GM23338 (cell line): ENCODE results near the gene JAZF1. TPM values are rescaled to one million over a fixed set of nuclear protein-coding genes. Genes with fewer than 3 reads are reported as not detected.

Source experiments
- ATAC-seq: fragments of 200-7000 bp; cut with Tn5 transposase; 3 replicates; pipeline ENCODE4 v1.9.1; 2020
- DNase-seq: peaks from one replicate; pipeline ENCODE4 v3.0.0-alpha.2; 2015; ENCODE audit warnings: low spot score
- H2AFZ ChIP-seq: fragments of 200-600 bp; sonication (generic); 2 replicates; pipeline ENCODE4 v1.8.0; 2016; ENCODE audit warnings: antibody characterized with exemption, mild to moderate bottlenecking, moderate library complexity
- H3F3A ChIP-seq: fragments of 200-600 bp; sonication (generic); replicated peaks from 2 replicates; pipeline ENCODE4 v1.8.0; 2017; ENCODE audit warnings: antibody characterized with exemption, mixed run types, low read depth
- H3K27ac ChIP-seq: fragments of 200-600 bp; sonication (generic); 2 replicates; pipeline ENCODE4 v1.6.1; 2016; ENCODE audit warnings: low read depth
- H3K27me3 ChIP-seq: fragments of 200-600 bp; sonication (generic); 2 replicates; pipeline ENCODE4 v1.8.0; 2016; ENCODE audit warnings: mild to moderate bottlenecking, mixed run types, moderate library complexity; ENCODE audit not compliant: insufficient read depth
- H3K36me3 ChIP-seq: fragments of 200-600 bp; sonication (generic); 2 replicates; pipeline ENCODE4 v1.8.0; 2016; ENCODE audit warnings: mild to moderate bottlenecking; ENCODE audit not compliant: insufficient read depth
- H3K4me1 ChIP-seq: fragments of 200-600 bp; sonication (generic); 2 replicates; pipeline ENCODE4 v1.8.0; 2016; ENCODE audit warnings: mild to moderate bottlenecking, moderate library complexity; ENCODE audit not compliant: insufficient read depth
- H3K4me2 ChIP-seq: fragments of 200-600 bp; sonication (generic); 2 replicates; pipeline ENCODE4 v1.7.1; 2017; ENCODE audit warnings: mixed run types
- H3K4me3 ChIP-seq: fragments of 200-600 bp; sonication (generic); 2 replicates; pipeline ENCODE4 v1.6.1; 2016; ENCODE audit warnings: mixed run types
- H3K79me2 ChIP-seq: fragments of 200-600 bp; sonication (generic); replicated peaks from 2 replicates; pipeline ENCODE4 v1.8.0; 2017; ENCODE audit warnings: mild to moderate bottlenecking; ENCODE audit not compliant: insufficient read depth
- H3K9me2 ChIP-seq: fragments of 200-600 bp; sonication (generic); 2 replicates; pipeline ENCODE4 v1.8.0; 2017; ENCODE audit not compliant: insufficient read depth
- H4K20me1 ChIP-seq: fragments of 200-600 bp; sonication (generic); replicated peaks from 2 replicates; pipeline ENCODE4 v1.8.0; 2017; ENCODE audit warnings: mild to moderate bottlenecking; ENCODE audit not compliant: insufficient read depth
- H3K27ac Mint-ChIP-seq: 2 replicates; pipeline ENCODE4 v1.8.0; 2020; ENCODE audit warnings: inconsistent platforms, mild to moderate bottlenecking, moderate library complexity, mixed read lengths
- H3K27me3 Mint-ChIP-seq: 3 replicates; pipeline ENCODE4 v1.8.0; 2022; ENCODE audit warnings: low read depth, mild to moderate bottlenecking, moderate library complexity, mixed read lengths, inconsistent platforms; ENCODE audit not compliant: insufficient read depth, poor library complexity
- H3K36me3 Mint-ChIP-seq: 3 replicates; pipeline ENCODE4 v1.8.0; 2021; ENCODE audit warnings: low read depth, mild to moderate bottlenecking, inconsistent platforms, moderate library complexity, mixed read lengths
- H3K4me1 Mint-ChIP-seq: 3 replicates; pipeline ENCODE4 v1.8.0; 2020; ENCODE audit warnings: mild to moderate bottlenecking, inconsistent platforms, mixed read lengths
- H3K4me3 Mint-ChIP-seq: 3 replicates; pipeline ENCODE4 v1.8.0; 2021; ENCODE audit warnings: moderate library complexity, mild to moderate bottlenecking, inconsistent platforms, mixed read lengths
- H3K9me3 Mint-ChIP-seq: 3 replicates; pipeline ENCODE4 v1.8.0; 2020; ENCODE audit warnings: moderate library complexity, mild to moderate bottlenecking, inconsistent platforms, mixed read lengths
- CREB1 ChIP-seq: fragments of 250-450 bp; sonication (Bioruptor Pico); IDR thresholded peaks from 2 replicates; pipeline ENCODE4 v1.5.0; 2020; ENCODE audit warnings: low read depth, mild to moderate bottlenecking, moderate library complexity
- ETS1 ChIP-seq: IDR thresholded peaks from 2 replicates; pipeline ENCODE4 v1.6.1; 2016; ENCODE audit warnings: antibody characterized with exemption
- EZH2 ChIP-seq: fragments of 200-600 bp; sonication (generic); IDR thresholded peaks from one replicate; pipeline ENCODE4 v1.8.0; 2017; ENCODE audit warnings: antibody characterized with exemption, mild to moderate bottlenecking, low read depth; ENCODE audit not compliant: unreplicated experiment
- EZH2phosphoT487 ChIP-seq: fragments of 200-600 bp; sonication (generic); IDR thresholded peaks from one replicate; pipeline ENCODE4 v1.8.1; 2018; ENCODE audit warnings: antibody characterized with exemption; ENCODE audit not compliant: unreplicated experiment
- JUNB ChIP-seq: IDR thresholded peaks from one replicate; pipeline ENCODE4 v1.6.1; 2016; ENCODE audit warnings: antibody characterized with exemption; ENCODE audit not compliant: unreplicated experiment
- NANOG ChIP-seq: IDR thresholded peaks from 2 replicates; pipeline ENCODE4 v1.6.1; 2016; ENCODE audit warnings: antibody characterized with exemption, borderline replicate concordance
- POLR2AphosphoS5 ChIP-seq: IDR thresholded peaks from 2 replicates; pipeline ENCODE4 v1.6.1; 2016; ENCODE audit warnings: antibody characterized with exemption, low read depth
- STAT1 ChIP-seq: IDR thresholded peaks from one replicate; pipeline ENCODE4 v1.6.1; 2016; ENCODE audit warnings: antibody characterized with exemption; ENCODE audit not compliant: unreplicated experiment
- ZNF114 ChIP-seq: fragments of 250-450 bp; sonication (Bioruptor Pico); IDR thresholded peaks from 2 replicates; pipeline ENCODE4 v1.5.0; 2020; ENCODE audit warnings: mild to moderate bottlenecking, moderate library complexity
- ZNF331 ChIP-seq: fragments of 250-450 bp; sonication (Bioruptor Pico); IDR thresholded peaks from 2 replicates; pipeline ENCODE4 v1.5.0; 2020; ENCODE audit warnings: low read depth, mild to moderate bottlenecking, moderate library complexity
- polyA plus RNA-seq: library from polyadenylated mRNA; unstranded; fragments of >200 nt; fragmentation: Nextera tagmentation; extraction: Ambion mirVana; gene quantifications from 2 replicates; pipeline ENCODE4 v1.2.1, GENCODE V29; 2016
- total RNA-seq: library from RNA; depleted of rRNA; stranded (reverse); fragments of >200 nt; shearing (Covaris generic); gene quantifications from 2 replicates; pipeline ENCODE4 v1.2.3, GENCODE V29; 2014
- TF ChIP-seq, protein P1 (sequence below), 2 experiments: fragments of 200-600 bp in 1 of 2; sonication (generic) in 1 of 2; conservative IDR thresholded peaks; 2 replicates each; pipeline versions ENCODE4 v1.5.1 to v1.6.1; 2016 to 2017; ENCODE audit warnings: antibody characterized with exemption in 2 of 2, low read depth in 2 of 2, mild to moderate bottlenecking in 2 of 2, moderate library complexity in 1 of 2
- TF ChIP-seq, protein P2 (sequence below): fragments of 250-450 bp; sonication (Bioruptor Pico); IDR thresholded peaks from 2 replicates; pipeline ENCODE4 v1.5.0; 2020; ENCODE audit warnings: mild to moderate bottlenecking, moderate library complexity
- TF ChIP-seq, protein P3 (sequence below): IDR thresholded peaks from one replicate; pipeline ENCODE4 v1.6.1; 2018; ENCODE audit warnings: antibody characterized with exemption; ENCODE audit not compliant: unreplicated experiment

JAZF1 gene
- total and polyA plus RNA-seq, 2 experiments from 2014 or later = 12.2 to 22.2 TPM

- ATAC-seq (no peak), DNase-seq (no peak)
- no peaks in the 10 kb centered on the region for H3K36me3 ChIP-seq
- TF ChIP-seq EZH2 = no peak
- TF ChIP-seq, protein P1, sequence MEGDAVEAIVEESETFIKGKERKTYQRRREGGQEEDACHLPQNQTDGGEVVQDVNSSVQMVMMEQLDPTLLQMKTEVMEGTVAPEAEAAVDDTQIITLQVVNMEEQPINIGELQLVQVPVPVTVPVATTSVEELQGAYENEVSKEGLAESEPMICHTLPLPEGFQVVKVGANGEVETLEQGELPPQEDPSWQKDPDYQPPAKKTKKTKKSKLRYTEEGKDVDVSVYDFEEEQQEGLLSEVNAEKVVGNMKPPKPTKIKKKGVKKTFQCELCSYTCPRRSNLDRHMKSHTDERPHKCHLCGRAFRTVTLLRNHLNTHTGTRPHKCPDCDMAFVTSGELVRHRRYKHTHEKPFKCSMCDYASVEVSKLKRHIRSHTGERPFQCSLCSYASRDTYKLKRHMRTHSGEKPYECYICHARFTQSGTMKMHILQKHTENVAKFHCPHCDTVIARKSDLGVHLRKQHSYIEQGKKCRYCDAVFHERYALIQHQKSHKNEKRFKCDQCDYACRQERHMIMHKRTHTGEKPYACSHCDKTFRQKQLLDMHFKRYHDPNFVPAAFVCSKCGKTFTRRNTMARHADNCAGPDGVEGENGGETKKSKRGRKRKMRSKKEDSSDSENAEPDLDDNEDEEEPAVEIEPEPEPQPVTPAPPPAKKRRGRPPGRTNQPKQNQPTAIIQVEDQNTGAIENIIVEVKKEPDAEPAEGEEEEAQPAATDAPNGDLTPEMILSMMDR (conservative IDR thresholded peaks at IDR 0.05; ENCODE audit: low read depth in 2 of 2) = no peak
- TF ChIP-seq EZH2phosphoT487 = no peak
- no peak for TF ChIP-seq STAT1
- no peak for TF ChIP-seq ZNF331
- TF ChIP-seq, protein P2, sequence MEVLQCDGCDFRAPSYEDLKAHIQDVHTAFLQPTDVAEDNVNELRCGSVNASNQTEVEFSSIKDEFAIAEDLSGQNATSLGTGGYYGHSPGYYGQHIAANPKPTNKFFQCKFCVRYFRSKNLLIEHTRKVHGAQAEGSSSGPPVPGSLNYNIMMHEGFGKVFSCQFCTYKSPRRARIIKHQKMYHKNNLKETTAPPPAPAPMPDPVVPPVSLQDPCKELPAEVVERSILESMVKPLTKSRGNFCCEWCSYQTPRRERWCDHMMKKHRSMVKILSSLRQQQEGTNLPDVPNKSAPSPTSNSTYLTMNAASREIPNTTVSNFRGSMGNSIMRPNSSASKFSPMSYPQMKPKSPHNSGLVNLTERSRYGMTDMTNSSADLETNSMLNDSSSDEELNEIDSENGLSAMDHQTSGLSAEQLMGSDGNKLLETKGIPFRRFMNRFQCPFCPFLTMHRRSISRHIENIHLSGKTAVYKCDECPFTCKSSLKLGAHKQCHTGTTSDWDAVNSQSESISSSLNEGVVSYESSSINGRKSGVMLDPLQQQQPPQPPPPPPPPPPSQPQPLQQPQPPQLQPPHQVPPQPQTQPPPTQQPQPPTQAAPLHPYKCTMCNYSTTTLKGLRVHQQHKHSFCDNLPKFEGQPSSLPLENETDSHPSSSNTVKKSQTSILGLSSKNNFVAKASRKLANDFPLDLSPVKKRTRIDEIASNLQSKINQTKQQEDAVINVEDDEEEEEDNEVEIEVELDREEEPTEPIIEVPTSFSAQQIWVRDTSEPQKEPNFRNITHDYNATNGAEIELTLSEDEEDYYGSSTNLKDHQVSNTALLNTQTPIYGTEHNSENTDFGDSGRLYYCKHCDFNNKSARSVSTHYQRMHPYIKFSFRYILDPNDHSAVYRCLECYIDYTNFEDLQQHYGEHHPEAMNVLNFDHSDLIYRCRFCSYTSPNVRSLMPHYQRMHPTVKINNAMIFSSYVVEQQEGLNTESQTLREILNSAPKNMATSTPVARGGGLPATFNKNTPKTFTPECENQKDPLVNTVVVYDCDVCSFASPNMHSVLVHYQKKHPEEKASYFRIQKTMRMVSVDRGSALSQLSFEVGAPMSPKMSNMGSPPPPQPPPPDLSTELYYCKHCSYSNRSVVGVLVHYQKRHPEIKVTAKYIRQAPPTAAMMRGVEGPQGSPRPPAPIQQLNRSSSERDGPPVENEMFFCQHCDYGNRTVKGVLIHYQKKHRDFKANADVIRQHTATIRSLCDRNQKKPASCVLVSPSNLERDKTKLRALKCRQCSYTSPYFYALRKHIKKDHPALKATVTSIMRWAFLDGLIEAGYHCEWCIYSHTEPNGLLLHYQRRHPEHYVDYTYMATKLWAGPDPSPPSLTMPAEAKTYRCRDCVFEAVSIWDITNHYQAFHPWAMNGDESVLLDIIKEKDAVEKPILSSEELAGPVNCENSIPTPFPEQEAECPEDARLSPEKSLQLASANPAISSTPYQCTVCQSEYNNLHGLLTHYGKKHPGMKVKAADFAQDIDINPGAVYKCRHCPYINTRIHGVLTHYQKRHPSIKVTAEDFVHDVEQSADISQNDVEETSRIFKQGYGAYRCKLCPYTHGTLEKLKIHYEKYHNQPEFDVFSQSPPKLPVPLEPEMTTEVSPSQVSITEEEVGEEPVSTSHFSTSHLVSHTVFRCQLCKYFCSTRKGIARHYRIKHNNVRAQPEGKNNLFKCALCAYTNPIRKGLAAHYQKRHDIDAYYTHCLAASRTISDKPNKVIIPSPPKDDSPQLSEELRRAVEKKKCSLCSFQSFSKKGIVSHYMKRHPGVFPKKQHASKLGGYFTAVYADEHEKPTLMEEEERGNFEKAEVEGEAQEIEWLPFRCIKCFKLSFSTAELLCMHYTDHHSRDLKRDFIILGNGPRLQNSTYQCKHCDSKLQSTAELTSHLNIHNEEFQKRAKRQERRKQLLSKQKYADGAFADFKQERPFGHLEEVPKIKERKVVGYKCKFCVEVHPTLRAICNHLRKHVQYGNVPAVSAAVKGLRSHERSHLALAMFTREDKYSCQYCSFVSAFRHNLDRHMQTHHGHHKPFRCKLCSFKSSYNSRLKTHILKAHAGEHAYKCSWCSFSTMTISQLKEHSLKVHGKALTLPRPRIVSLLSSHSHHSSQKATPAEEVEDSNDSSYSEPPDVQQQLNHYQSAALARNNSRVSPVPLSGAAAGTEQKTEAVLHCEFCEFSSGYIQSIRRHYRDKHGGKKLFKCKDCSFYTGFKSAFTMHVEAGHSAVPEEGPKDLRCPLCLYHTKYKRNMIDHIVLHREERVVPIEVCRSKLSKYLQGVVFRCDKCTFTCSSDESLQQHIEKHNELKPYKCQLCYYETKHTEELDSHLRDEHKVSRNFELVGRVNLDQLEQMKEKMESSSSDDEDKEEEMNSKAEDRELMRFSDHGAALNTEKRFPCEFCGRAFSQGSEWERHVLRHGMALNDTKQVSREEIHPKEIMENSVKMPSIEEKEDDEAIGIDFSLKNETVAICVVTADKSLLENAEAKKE = no peak
- no peak for TF ChIP-seq CREB1 (CRISPR knock-in tag)
- no peak for TF ChIP-seq NANOG
- no peak for TF ChIP-seq ETS1
- TF ChIP-seq POLR2AphosphoS5 = no peak
- no peak for TF ChIP-seq JUNB
- no peak for TF ChIP-seq ZNF114 (CRISPR knock-in tag)
- TF ChIP-seq, protein P3, sequence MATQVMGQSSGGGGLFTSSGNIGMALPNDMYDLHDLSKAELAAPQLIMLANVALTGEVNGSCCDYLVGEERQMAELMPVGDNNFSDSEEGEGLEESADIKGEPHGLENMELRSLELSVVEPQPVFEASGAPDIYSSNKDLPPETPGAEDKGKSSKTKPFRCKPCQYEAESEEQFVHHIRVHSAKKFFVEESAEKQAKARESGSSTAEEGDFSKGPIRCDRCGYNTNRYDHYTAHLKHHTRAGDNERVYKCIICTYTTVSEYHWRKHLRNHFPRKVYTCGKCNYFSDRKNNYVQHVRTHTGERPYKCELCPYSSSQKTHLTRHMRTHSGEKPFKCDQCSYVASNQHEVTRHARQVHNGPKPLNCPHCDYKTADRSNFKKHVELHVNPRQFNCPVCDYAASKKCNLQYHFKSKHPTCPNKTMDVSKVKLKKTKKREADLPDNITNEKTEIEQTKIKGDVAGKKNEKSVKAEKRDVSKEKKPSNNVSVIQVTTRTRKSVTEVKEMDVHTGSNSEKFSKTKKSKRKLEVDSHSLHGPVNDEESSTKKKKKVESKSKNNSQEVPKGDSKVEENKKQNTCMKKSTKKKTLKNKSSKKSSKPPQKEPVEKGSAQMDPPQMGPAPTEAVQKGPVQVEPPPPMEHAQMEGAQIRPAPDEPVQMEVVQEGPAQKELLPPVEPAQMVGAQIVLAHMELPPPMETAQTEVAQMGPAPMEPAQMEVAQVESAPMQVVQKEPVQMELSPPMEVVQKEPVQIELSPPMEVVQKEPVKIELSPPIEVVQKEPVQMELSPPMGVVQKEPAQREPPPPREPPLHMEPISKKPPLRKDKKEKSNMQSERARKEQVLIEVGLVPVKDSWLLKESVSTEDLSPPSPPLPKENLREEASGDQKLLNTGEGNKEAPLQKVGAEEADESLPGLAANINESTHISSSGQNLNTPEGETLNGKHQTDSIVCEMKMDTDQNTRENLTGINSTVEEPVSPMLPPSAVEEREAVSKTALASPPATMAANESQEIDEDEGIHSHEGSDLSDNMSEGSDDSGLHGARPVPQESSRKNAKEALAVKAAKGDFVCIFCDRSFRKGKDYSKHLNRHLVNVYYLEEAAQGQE = no peak
- H2AFZ ChIP-seq = no peak overlapping the region
- H3K27me3 Mint-ChIP-seq = peaks cover 2% of the 10 kb centered on the region
- no peak overlapping the region for H3K27ac Mint-ChIP-seq
- no peak overlapping the region for H3K4me2 ChIP-seq
- H3K4me3 Mint-ChIP-seq = no peak overlapping the region
- no peaks in the 10 kb centered on the region for H3K9me2 ChIP-seq
- no peaks in the 10 kb centered on the region for H3F3A ChIP-seq
- H3K27ac ChIP-seq = no peak overlapping the region
- no peaks in the 10 kb centered on the region for H3K27me3 ChIP-seq
- H3K4me1 Mint-ChIP-seq = no peaks in the 10 kb centered on the region; the same call in 2 of the 3 replicates
- no peaks in the 10 kb centered on the region; the same call in 1 of the 2 replicates for H3K4me1 ChIP-seq
- no peak overlapping the region for H3K4me3 ChIP-seq
- no peaks in the 10 kb centered on the region for H3K9me3 Mint-ChIP-seq
- peaks cover 26% of the 10 kb centered on the region for H3K79me2 ChIP-seq
- H3K36me3 Mint-ChIP-seq = no peaks in the 10 kb centered on the region
- peaks cover 8% of the 10 kb centered on the region; the same call in 1 of the 2 replicates for H4K20me1 ChIP-seq
Observed at GRCh38 chr7:28116041-28116440, 64.6 kb downstream of the JAZF1 start.
